HG02970 (cell line): ENCODE data around the gene ANXA2R.
A peak's percentile ranks its signal among the peaks of the same experiment; 100 is the strongest.
"Not testable (repeated sequence)": the region's sequence is repeated elsewhere in the genome, so short reads cannot be mapped to it uniquely, and the experiment has no call there.

Experiments
- ATAC-seq: cut with Tn5 transposase; IDR thresholded peaks from one replicate; pipeline ENCODE4 v1.9.1; 2021; ENCODE audit warnings: mild to moderate bottlenecking, moderate library complexity, moderate number of reproducible peaks; ENCODE audit not compliant: unreplicated experiment, low FRiP score

ANXA2R gene

GRCh38 chr5:43040287-43041098, at the start of gene ANXA2R:
Gene ANXA2R (minus strand): TSS chr5:43040319. CDS start chr5:43040046, 273 bp downstream.
- peak; percentile 32 for ATAC-seq

GRCh38 chr5:43086118-43086908, 46.2 kb upstream of the ANXA2R start:
- ATAC-seq, result not testable (repeated sequence)

GRCh38 chr5:43085453-43085852, 45.3 kb upstream of the ANXA2R start:
- ATAC-seq, result no peak

GRCh38 chr5:43084468-43084867, 44.3 kb upstream of the ANXA2R start:
- not testable (repeated sequence) for ATAC-seq

GRCh38 chr5:43081345-43081744, 41.2 kb upstream of the ANXA2R start:
- ATAC-seq, result not testable (repeated sequence)

- ATAC-seq, result no peak
These were observed 38.8 kb upstream of the ANXA2R start for GRCh38 chr5:43078956-43079355.

GRCh38 chr5:43077446-43078191, 37.5 kb upstream of the ANXA2R start:
- not testable (repeated sequence) for ATAC-seq

GRCh38 chr5:43075319-43076293, 35.5 kb upstream of the ANXA2R start:
- ATAC-seq, result no peak

GRCh38 chr5:43074987-43075318, 34.8 kb upstream of the ANXA2R start:
- ATAC-seq, result no peak

GRCh38 chr5:43073597-43074546, 33.8 kb upstream of the ANXA2R start:
- no peak for ATAC-seq

- not testable (repeated sequence) for ATAC-seq
These were observed 29.2 kb upstream of the ANXA2R start for GRCh38 chr5:43069401-43069720.

- no peak for ATAC-seq
These were observed 27.9 kb upstream of the ANXA2R start for GRCh38 chr5:43068037-43068436.

- ATAC-seq, result no peak
These were observed 27.0 kb upstream of the ANXA2R start for GRCh38 chr5:43066799-43067741.

GRCh38 chr5:43065948-43066798, 26.1 kb upstream of the ANXA2R start:
- ATAC-seq, result no peak

- no peak for ATAC-seq
These were observed 25.3 kb upstream of the ANXA2R start for GRCh38 chr5:43065387-43065947.

- ATAC-seq, result no peak
These were observed 23.6 kb upstream of the ANXA2R start for GRCh38 chr5:43063721-43064171.
